Liver (tissue), 9 donors: ENCODE results near the gene CDCA3. TPM values are rescaled to one million over a fixed set of nuclear protein-coding genes. Genes with fewer than 3 reads are reported as not detected.

Experiments
- DNase-seq: peaks from one replicate; pipeline ENCODE4 v3.0.0-alpha.2; 2017; ENCODE audit warnings: low spot score
- H3K27ac ChIP-seq, 2 donors: one replicate each; pipeline ENCODE4 v1.7.0; 2013; ENCODE audit warnings: inconsistent platforms in 2 of 2, low read length in 2 of 2, control low read depth in 1 of 2, low read depth in 1 of 2, mild to moderate bottlenecking in 1 of 2
- H3K27me3 ChIP-seq, 4 donors: one replicate each; pipeline versions ENCODE4 v1.6.1 to v1.7.0; 2013; ENCODE audit warnings: low read length in 3 of 4, inconsistent platforms in 1 of 4, mild to moderate bottlenecking in 1 of 4, moderate library complexity in 1 of 4; ENCODE audit not compliant: control insufficient read depth in 4 of 4, insufficient read depth in 4 of 4
- H3K36me3 ChIP-seq, 4 donors: one replicate each; pipeline versions ENCODE4 v1.6.1 to v1.7.0; 2013; ENCODE audit warnings: low read length in 3 of 4, mild to moderate bottlenecking in 3 of 4, low read depth in 1 of 4, moderate library complexity in 1 of 4; ENCODE audit not compliant: control insufficient read depth in 4 of 4, insufficient read depth in 3 of 4
- H3K4me1 ChIP-seq, 4 donors: one replicate each; pipeline versions ENCODE4 v1.6.1 to v1.7.0; 2013; ENCODE audit warnings: low read length in 3 of 4, mild to moderate bottlenecking in 3 of 4, moderate library complexity in 1 of 4; ENCODE audit not compliant: control insufficient read depth in 4 of 4, insufficient read depth in 4 of 4
- H3K4me3 ChIP-seq, 3 donors: one replicate each; pipeline versions ENCODE4 v1.6.1 to v1.7.0; 2013; ENCODE audit warnings: low read length in 3 of 3, control low read depth in 1 of 3, low read depth in 1 of 3, mild to moderate bottlenecking in 1 of 3
- H3K9ac ChIP-seq, 2 donors: one replicate each; pipeline ENCODE4 v1.7.0; 2013; ENCODE audit warnings: low read length in 2 of 2, mild to moderate bottlenecking in 2 of 2, moderate library complexity in 2 of 2, control low read depth in 1 of 2, low read depth in 1 of 2
- H3K9me3 ChIP-seq, 4 donors: one replicate each; pipeline versions ENCODE4 v1.6.1 to v1.7.0; 2013; ENCODE audit warnings: low read length in 3 of 4; ENCODE audit not compliant: control insufficient read depth in 4 of 4
- EGR1 ChIP-seq, 2 donors: IDR thresholded peaks; 2 replicates each; pipeline ENCODE4 v1.6.1; 2016 to 2018; ENCODE audit warnings: antibody characterized with exemption in 2 of 2, low read depth in 2 of 2
- FOXA1 ChIP-seq: IDR thresholded peaks from 2 replicates; pipeline ENCODE4 v1.6.1; 2016; ENCODE audit warnings: antibody characterized with exemption
- GABPA ChIP-seq, 2 donors: IDR thresholded peaks in 1 of 2; conservative IDR thresholded peaks in 1 of 2; 2 replicates each; pipeline ENCODE4 v1.6.1; 2016; ENCODE audit warnings: antibody characterized with exemption in 2 of 2, mild to moderate bottlenecking in 1 of 2, moderate library complexity in 1 of 2
- HNF4A ChIP-seq, 2 donors: conservative IDR thresholded peaks; 2 replicates each; pipeline ENCODE4 v1.6.1; 2016; ENCODE audit warnings: antibody characterized with exemption in 2 of 2, mild to moderate bottlenecking in 2 of 2
- HNF4G ChIP-seq: IDR thresholded peaks from 2 replicates; pipeline ENCODE4 v1.6.1; 2016; ENCODE audit warnings: antibody characterized with exemption
- JUND ChIP-seq, 2 donors: IDR thresholded peaks; 2 replicates each; pipeline ENCODE4 v1.6.1; 2016; ENCODE audit warnings: antibody characterized with exemption in 2 of 2
- NR2F2 ChIP-seq: IDR thresholded peaks from 2 replicates; pipeline ENCODE4 v1.6.1; 2016; ENCODE audit warnings: antibody characterized with exemption
- RAD21 ChIP-seq, 2 donors: IDR thresholded peaks; 2 replicates each; pipeline ENCODE4 v1.6.1; 2016; ENCODE audit warnings: antibody characterized with exemption in 2 of 2, mild to moderate bottlenecking in 2 of 2
- SP1 ChIP-seq: IDR thresholded peaks from 2 replicates; pipeline ENCODE4 v1.6.1; 2018; ENCODE audit warnings: antibody characterized with exemption, mild to moderate bottlenecking
- TAF1 ChIP-seq: conservative IDR thresholded peaks from 2 replicates; pipeline ENCODE4 v1.6.1; 2016; ENCODE audit warnings: antibody characterized with exemption, mild to moderate bottlenecking
- YY1 ChIP-seq: IDR thresholded peaks from 2 replicates; pipeline ENCODE4 v1.6.1; 2016; ENCODE audit warnings: antibody characterized with exemption, mild to moderate bottlenecking
- WGBS: extraction: QIAGEN DNeasy Blood & Tissue Kit; methylation state at CpG from one replicate; pipeline ENCODE4 v1.1.7; 2013; 5-methylcytosine and 5-hydroxymethylcytosine counted together
- polyA plus RNA-seq, 2 donors: library from polyadenylated mRNA; stranded (reverse) in 1 of 2; unstranded in 1 of 2; fragments of 200-250 nt in 1 of 2; fragments of >200 nt in 1 of 2; fragmentation: Nextera tagmentation in 1 of 2; extraction: Ambion mirVana in 1 of 2; gene quantifications; one replicate each; pipeline versions ENCODE4 v1.2.1 to v1.2.3, GENCODE V29; 2013 to 2015
- total RNA-seq, 2 donors: library from RNA; depleted of rRNA; stranded (reverse); fragments of >200 nt; gene quantifications; one replicate each; pipeline ENCODE4 v1.2.3, GENCODE V29; 2014
- TF ChIP-seq, protein P1 (sequence below): fragments of 150-350 bp; IDR thresholded peaks from 2 replicates; pipeline ENCODE4 v1.5.1; 2017; ENCODE audit warnings: improper control_type of control experiment, low read depth, low read length; ENCODE audit not compliant: missing input control
- TF ChIP-seq, protein P2 (sequence below): IDR thresholded peaks from 2 replicates; pipeline ENCODE4 v1.6.1; 2016; ENCODE audit warnings: antibody characterized with exemption, mild to moderate bottlenecking
- TF ChIP-seq, protein P3 (sequence below): IDR thresholded peaks from 2 replicates; pipeline ENCODE4 v1.6.1; 2016; ENCODE audit warnings: antibody characterized with exemption
- TF ChIP-seq, protein P4 (sequence below): IDR thresholded peaks from 2 replicates; pipeline ENCODE4 v1.6.1; 2016; ENCODE audit warnings: antibody characterized with exemption
- TF ChIP-seq, protein P5 (sequence below): IDR thresholded peaks from 2 replicates; pipeline ENCODE4 v1.6.1; 2016; ENCODE audit warnings: antibody characterized with exemption
- donor health status: healthy.
- donor health status: healthy.
- donor health status: healthy.
- donor health status: healthy.
- donor health status: healthy.

CDCA3 gene
- total and polyA plus RNA-seq, 4 donors: 0.25 to 26.0 (median 2.6) TPM

DNA sequence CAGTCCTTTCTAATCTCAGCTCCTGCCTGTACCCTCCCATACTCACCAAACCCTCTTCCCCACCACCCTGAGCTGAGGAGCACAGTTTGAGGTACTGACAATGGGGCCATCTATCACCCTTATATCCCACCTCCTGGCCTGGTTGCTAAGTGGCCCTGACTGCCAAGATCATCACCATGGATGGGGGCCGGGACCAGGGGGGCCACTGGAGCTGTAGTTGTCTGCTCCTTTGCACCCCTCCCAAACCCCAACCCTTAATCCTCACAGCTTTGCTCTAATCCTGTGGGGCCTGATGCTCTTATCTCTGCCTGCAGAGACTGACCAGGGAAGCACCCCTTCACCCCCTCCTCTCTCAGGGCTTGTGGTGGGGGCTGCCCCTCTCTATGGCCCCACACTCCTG, 10.8 kb downstream of the CDCA3 start:
- WGBS: 61% methylated on average over 1 of the region's 1 CpG
- no peak for DNase-seq
- no peak overlapping the region for H3K9ac ChIP-seq
- peaks cover 0 to 3% (median under 1%) of the 10 kb centered on the region in 4 donors for H3K4me1 ChIP-seq
- no peak overlapping the region for H3K4me3 ChIP-seq
- no peaks in the 10 kb centered on the region for H3K27me3 ChIP-seq
- H3K36me3 ChIP-seq: peaks cover 0 to 2% (median 0%) of the 10 kb centered on the region in 4 donors
- no peaks in the 10 kb centered on the region for H3K9me3 ChIP-seq
- no peak overlapping the region for H3K27ac ChIP-seq
- no peak for TF ChIP-seq EGR1 (IDR thresholded peaks at IDR 0.05; ENCODE audit: low read depth in 2 of 2)
- TF ChIP-seq YY1: no peak
- no peak for TF ChIP-seq TAF1
- TF ChIP-seq, protein P1, sequence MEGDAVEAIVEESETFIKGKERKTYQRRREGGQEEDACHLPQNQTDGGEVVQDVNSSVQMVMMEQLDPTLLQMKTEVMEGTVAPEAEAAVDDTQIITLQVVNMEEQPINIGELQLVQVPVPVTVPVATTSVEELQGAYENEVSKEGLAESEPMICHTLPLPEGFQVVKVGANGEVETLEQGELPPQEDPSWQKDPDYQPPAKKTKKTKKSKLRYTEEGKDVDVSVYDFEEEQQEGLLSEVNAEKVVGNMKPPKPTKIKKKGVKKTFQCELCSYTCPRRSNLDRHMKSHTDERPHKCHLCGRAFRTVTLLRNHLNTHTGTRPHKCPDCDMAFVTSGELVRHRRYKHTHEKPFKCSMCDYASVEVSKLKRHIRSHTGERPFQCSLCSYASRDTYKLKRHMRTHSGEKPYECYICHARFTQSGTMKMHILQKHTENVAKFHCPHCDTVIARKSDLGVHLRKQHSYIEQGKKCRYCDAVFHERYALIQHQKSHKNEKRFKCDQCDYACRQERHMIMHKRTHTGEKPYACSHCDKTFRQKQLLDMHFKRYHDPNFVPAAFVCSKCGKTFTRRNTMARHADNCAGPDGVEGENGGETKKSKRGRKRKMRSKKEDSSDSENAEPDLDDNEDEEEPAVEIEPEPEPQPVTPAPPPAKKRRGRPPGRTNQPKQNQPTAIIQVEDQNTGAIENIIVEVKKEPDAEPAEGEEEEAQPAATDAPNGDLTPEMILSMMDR: no peak
- no peak for TF ChIP-seq RAD21 (IDR thresholded peaks at IDR 0.05)
- TF ChIP-seq, protein P2, sequence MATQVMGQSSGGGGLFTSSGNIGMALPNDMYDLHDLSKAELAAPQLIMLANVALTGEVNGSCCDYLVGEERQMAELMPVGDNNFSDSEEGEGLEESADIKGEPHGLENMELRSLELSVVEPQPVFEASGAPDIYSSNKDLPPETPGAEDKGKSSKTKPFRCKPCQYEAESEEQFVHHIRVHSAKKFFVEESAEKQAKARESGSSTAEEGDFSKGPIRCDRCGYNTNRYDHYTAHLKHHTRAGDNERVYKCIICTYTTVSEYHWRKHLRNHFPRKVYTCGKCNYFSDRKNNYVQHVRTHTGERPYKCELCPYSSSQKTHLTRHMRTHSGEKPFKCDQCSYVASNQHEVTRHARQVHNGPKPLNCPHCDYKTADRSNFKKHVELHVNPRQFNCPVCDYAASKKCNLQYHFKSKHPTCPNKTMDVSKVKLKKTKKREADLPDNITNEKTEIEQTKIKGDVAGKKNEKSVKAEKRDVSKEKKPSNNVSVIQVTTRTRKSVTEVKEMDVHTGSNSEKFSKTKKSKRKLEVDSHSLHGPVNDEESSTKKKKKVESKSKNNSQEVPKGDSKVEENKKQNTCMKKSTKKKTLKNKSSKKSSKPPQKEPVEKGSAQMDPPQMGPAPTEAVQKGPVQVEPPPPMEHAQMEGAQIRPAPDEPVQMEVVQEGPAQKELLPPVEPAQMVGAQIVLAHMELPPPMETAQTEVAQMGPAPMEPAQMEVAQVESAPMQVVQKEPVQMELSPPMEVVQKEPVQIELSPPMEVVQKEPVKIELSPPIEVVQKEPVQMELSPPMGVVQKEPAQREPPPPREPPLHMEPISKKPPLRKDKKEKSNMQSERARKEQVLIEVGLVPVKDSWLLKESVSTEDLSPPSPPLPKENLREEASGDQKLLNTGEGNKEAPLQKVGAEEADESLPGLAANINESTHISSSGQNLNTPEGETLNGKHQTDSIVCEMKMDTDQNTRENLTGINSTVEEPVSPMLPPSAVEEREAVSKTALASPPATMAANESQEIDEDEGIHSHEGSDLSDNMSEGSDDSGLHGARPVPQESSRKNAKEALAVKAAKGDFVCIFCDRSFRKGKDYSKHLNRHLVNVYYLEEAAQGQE: no peak
- TF ChIP-seq, protein P3, sequence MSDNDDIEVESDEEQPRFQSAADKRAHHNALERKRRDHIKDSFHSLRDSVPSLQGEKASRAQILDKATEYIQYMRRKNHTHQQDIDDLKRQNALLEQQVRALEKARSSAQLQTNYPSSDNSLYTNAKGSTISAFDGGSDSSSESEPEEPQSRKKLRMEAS: no peak

DNA sequence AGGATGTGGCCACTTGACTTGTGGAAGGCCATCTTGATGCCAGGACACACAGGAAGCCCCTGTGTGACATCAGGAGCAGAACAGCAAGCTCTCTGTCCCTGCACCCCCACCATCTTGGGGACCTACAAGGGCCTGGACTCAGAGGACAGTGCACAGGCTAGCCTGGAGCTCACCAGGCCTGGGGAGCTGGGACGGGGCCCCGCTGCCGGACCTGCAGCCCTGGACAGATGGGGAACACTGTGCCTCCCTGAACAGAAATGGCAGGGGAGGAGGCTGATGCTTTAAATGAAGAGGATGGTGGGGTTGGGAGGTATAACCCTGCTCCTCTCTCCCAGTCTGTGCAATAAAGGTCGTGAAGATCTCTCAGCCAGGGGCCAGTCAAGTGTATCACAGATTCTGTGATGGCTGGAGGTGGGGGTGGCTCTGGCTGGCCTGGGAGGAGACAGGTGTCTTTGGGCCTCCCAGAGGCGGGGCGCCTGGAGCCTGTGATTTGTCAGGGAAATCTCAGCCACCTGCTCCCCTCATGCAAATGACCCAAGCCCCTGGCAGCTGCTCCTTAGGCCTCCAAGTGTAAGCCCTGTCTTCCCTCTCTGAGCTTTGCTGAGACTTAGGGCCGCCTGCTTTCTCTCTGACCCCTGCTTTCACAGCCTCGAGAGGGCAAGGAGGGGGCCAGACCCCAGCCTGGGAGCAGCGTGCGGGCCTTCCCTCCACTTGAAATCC, 11.4 kb downstream of the CDCA3 start:
- peaks cover 0 to 2% (median 0%) of the 10 kb centered on the region in 4 donors for H3K36me3 ChIP-seq
- peaks cover 0 to 3% (median under 1%) of the 10 kb centered on the region in 4 donors for H3K4me1 ChIP-seq
- no peaks in the 10 kb centered on the region for H3K9me3 ChIP-seq
- no peak overlapping the region for H3K9ac ChIP-seq
- no peak for DNase-seq
- H3K4me3 ChIP-seq: no peak overlapping the region
- 84% methylated on average over 10 of the region's 10 CpGs for WGBS
- no peaks in the 10 kb centered on the region for H3K27me3 ChIP-seq
- no peak overlapping the region for H3K27ac ChIP-seq
- no peak for TF ChIP-seq GABPA (IDR thresholded peaks at IDR 0.05 in 1 of 2, conservative IDR thresholded peaks at IDR 0.05 in 1 of 2)
- no peak for TF ChIP-seq RAD21 (IDR thresholded peaks at IDR 0.05)
- TF ChIP-seq, protein P1: no peak
- no peak for TF ChIP-seq HNF4A (conservative IDR thresholded peaks at IDR 0.05)
- TF ChIP-seq YY1: no peak
- no peak for TF ChIP-seq FOXA1
- no peak for TF ChIP-seq JUND (IDR thresholded peaks at IDR 0.05)
- no peak for TF ChIP-seq EGR1 (IDR thresholded peaks at IDR 0.05; ENCODE audit: low read depth in 2 of 2)
- TF ChIP-seq, protein P3: no peak
- TF ChIP-seq, protein P4, sequence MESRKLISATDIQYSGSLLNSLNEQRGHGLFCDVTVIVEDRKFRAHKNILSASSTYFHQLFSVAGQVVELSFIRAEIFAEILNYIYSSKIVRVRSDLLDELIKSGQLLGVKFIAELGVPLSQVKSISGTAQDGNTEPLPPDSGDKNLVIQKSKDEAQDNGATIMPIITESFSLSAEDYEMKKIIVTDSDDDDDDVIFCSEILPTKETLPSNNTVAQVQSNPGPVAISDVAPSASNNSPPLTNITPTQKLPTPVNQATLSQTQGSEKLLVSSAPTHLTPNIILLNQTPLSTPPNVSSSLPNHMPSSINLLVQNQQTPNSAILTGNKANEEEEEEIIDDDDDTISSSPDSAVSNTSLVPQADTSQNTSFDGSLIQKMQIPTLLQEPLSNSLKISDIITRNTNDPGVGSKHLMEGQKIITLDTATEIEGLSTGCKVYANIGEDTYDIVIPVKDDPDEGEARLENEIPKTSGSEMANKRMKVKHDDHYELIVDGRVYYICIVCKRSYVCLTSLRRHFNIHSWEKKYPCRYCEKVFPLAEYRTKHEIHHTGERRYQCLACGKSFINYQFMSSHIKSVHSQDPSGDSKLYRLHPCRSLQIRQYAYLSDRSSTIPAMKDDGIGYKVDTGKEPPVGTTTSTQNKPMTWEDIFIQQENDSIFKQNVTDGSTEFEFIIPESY: no peak
- no peak for TF ChIP-seq SP1
- TF ChIP-seq, protein P5, sequence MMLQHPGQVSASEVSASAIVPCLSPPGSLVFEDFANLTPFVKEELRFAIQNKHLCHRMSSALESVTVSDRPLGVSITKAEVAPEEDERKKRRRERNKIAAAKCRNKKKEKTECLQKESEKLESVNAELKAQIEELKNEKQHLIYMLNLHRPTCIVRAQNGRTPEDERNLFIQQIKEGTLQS: no peak
- no peak for TF ChIP-seq HNF4G
- TF ChIP-seq NR2F2: no peak
- no peak for TF ChIP-seq TAF1
- TF ChIP-seq, protein P2: no peak
